Peyer's patch (tissue), 4 donors: ENCODE results near the gene CNPY1. TPM values are rescaled to one million over a fixed set of nuclear protein-coding genes. Genes with fewer than 3 reads are reported as not detected.

Experiments
- DNase-seq, 3 donors: peaks; one replicate each; pipeline ENCODE4 v3.0.0-alpha.2; 2017 to 2019
- H3K27ac ChIP-seq, 4 donors: fragments of 200-600 bp; sonication (generic); one replicate each; pipeline ENCODE4 v1.5.1; 2016 to 2019
- H3K27me3 ChIP-seq, 2 donors: fragments of 200-600 bp; sonication (generic); one replicate each; pipeline ENCODE4 v1.5.1; 2019
- H3K36me3 ChIP-seq, 3 donors: fragments of 200-600 bp; sonication (generic); one replicate each; pipeline ENCODE4 v1.5.1; 2016 to 2019
- H3K4me1 ChIP-seq, 4 donors: fragments of 200-600 bp; sonication (generic); one replicate each; pipeline ENCODE4 v1.5.1; 2016 to 2019
- H3K4me3 ChIP-seq, 4 donors: fragments of 200-600 bp; sonication (generic); 1 replicate in 3 of 4; 2 replicates in 1 of 4; pipeline ENCODE4 v1.5.1; 2016 to 2019; ENCODE audit warnings: mild to moderate bottlenecking in 1 of 4
- H3K9me3 ChIP-seq, 4 donors: fragments of 200-600 bp; sonication (generic); one replicate each; pipeline ENCODE4 v1.5.1; 2016 to 2019; ENCODE audit warnings: mild to moderate bottlenecking in 1 of 4
- CTCF ChIP-seq, 6 experiments: fragments of 450-650 bp in 4 of 6; fragments of 200-600 bp in 2 of 6; sonication (generic) in 1 of 6; IDR thresholded peaks; one replicate each; pipeline ENCODE4 v1.5.1; 2017 to 2019; ENCODE audit warnings: antibody characterized with exemption in 6 of 6, mild to moderate bottlenecking in 3 of 6, moderate library complexity in 1 of 6
- POLR2A ChIP-seq, 2 donors: fragments of 450-650 bp; IDR thresholded peaks; one replicate each; pipeline ENCODE4 v1.5.1; 2017; ENCODE audit warnings: antibody characterized with exemption in 2 of 2, mild to moderate bottlenecking in 2 of 2, moderate library complexity in 2 of 2
- total RNA-seq, 4 donors: library from RNA; depleted of rRNA; stranded (reverse); fragments of >200 nt; gene quantifications; one replicate each; pipeline ENCODE4 v1.1.0, GENCODE V29; 2016

Gene CNPY1
- total RNA-seq, 4 donors from 2014 or later = 0.40 TPM; not detected in 3

DNA sequence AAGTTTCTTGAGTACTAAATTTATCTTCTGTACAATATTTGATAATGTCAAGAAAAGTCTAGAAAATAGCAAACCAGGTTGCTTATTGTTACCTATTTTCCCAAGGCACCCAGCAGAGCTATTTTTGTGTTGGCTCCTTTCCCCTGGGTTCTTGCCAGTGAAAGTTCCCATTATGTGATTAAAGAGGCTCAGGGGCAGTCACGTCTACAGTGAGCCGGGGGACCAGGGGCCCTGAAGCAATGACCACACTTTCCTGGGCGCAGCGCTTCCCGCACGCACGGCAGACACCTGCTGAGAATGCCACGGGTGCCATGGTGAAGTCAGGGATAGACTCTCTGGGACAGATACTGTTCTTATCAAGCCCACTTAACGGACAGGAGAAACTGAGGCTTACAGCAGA is 10.4 kb upstream of the CNPY1 start:
- H3K27ac ChIP-seq = no peak overlapping the region
- no peak for DNase-seq
- no peak overlapping the region for H3K4me3 ChIP-seq
- no peak for TF ChIP-seq CTCF (IDR thresholded peaks at IDR 0.05)
- TF ChIP-seq POLR2A (IDR thresholded peaks at IDR 0.05) = no peak
- H3K9me3 ChIP-seq = peaks cover 0 to 3% (median 0%) of the 10 kb centered on the region in 4 donors
- no peaks in the 10 kb centered on the region for H3K36me3 ChIP-seq
- no peaks in the 10 kb centered on the region for H3K4me1 ChIP-seq
- no peaks in the 10 kb centered on the region for H3K27me3 ChIP-seq

DNA sequence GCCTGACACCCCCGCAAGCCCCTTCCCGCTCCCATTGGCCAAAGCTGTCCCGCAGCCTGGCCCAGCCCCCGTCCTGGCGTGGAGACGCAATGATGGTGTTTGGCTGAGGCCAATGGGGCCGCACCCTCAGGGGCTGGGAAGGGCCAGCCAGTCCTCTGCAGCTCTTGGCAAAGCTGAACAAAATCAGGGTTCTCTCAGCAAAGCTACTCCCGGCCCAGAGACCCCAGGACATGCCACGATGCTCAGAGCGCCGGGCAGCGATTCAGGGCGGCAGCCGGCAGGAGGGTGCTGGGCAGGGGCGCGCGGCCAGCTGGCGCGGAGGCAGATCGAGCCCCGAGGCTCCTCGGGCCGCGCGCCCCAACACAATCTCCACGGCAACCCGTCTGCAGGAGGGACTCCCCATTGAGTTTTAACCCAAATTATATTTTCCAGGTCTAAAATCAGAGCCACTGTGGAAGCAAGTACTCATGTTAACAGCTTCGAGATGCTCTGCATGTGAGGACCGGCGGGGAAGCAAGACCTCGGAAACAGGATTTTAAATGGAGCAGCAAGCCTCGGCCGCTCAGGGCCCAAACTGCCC is 8.8 kb upstream of the CNPY1 start:
- DNase-seq = no peak
- H3K4me1 ChIP-seq = no peaks in the 10 kb centered on the region
- peaks cover 0 to 3% (median 0%) of the 10 kb centered on the region in 4 donors for H3K9me3 ChIP-seq
- no peak overlapping the region for H3K4me3 ChIP-seq
- TF ChIP-seq CTCF (IDR thresholded peaks at IDR 0.05) (no peak), POLR2A (IDR thresholded peaks at IDR 0.05) (no peak)
- no peaks in the 10 kb centered on the region for H3K36me3 ChIP-seq
- no peak overlapping the region for H3K27ac ChIP-seq
- no peaks in the 10 kb centered on the region for H3K27me3 ChIP-seq

DNA sequence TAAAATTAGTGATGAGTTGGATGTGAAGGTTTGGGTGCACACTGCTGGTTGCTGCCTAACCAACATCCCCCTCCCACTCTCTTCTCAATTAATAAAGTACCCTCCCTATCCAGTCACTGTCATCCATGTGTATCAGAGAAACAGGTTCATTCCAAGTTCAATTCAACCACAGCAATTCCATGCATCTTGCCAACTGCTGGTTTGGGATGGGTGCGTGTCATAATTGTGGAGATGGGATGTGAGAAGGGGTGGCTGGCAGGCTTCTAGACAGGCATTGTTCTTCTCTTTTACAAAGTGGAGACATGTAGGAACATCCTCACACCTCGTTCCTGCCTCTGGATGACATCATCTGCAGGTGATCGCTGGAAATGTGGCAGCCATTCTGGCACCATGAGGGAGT is 7.5 kb upstream of the CNPY1 start:
- H3K9me3 ChIP-seq = peaks cover 0 to 3% (median 0%) of the 10 kb centered on the region in 4 donors
- no peak overlapping the region for H3K4me3 ChIP-seq
- TF ChIP-seq POLR2A (IDR thresholded peaks at IDR 0.05) (no peak), CTCF (IDR thresholded peaks at IDR 0.05) (no peak)
- no peaks in the 10 kb centered on the region for H3K27me3 ChIP-seq
- no peaks in the 10 kb centered on the region for H3K36me3 ChIP-seq
- H3K4me1 ChIP-seq = no peaks in the 10 kb centered on the region
- DNase-seq = no peak
- H3K27ac ChIP-seq = no peak overlapping the region

DNA sequence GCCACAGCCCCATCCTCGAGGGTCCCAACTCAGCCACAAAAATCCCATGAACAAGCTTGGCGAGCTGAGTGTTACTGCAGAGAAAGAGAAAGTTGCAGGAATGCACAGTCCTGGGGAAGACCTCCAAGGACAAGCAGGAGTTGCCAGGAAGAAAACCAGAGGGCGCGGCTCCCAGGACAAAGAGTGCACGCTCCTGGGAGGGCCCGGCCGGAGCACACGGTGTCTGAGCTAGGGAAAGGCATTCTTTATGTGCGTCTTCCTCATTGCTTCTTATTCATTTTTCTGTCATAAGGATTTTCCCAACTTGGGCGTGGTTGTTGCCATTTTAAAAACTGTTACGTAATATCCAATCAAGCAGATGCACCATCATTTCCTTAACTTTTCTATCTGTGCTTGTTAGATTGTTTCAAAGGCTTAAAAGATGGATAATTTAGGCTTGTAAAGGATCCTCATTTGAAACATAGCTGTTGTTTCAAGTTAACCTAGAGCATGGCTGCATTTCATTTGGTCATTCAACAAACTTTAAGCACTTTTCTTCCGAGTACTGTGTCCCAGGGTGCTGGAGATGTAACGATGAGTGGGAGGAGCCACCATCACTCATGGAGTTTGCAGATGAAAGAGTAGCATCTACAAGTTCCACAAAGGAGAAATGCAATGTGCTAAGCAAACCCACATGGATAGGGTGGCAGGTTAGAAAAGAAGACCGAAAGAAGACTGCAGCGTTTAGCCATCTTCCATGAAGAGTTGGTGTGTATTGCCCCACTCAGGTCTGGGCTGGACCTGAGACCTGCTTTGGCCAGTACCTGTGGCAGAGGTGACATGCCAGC is 5.6 kb upstream of the CNPY1 start:
- H3K27ac ChIP-seq = no peak overlapping the region
- no peaks in the 10 kb centered on the region for H3K4me1 ChIP-seq
- no peaks in the 10 kb centered on the region for H3K27me3 ChIP-seq
- no peak overlapping the region for H3K4me3 ChIP-seq
- H3K9me3 ChIP-seq = peaks cover 0 to 3% (median 0%) of the 10 kb centered on the region in 4 donors
- DNase-seq = no peak
- no peak for TF ChIP-seq CTCF (IDR thresholded peaks at IDR 0.05)
- TF ChIP-seq POLR2A (IDR thresholded peaks at IDR 0.05) = no peak
- H3K36me3 ChIP-seq = no peaks in the 10 kb centered on the region

DNA sequence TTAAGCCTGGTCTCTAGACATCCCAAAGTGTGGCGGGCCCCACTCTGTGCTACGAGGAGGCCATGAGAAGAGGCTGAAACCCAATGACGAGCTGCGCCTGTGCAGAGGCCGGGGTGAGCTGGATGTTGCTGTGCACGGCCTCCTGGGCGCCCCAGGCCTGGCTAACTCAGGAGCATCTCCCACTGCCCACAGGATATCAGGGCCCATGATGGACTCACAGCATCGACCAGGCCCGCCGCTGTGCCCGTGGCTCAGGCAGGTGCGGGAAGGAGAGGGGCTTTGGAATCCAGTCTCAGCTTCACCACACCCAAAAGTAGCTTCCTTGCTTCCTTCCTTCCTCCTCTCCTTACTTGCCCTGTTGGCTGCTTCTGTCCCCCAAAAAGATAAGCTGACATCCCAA is 4.6 kb upstream of the CNPY1 start:
- Histone ChIP-seq H3K9me3 (peaks cover 0 to 3% (median 0%) of the 10 kb centered on the region in 4 donors), H3K36me3 (no peaks in the 10 kb centered on the region), H3K27me3 (no peaks in the 10 kb centered on the region), H3K4me1 (no peaks in the 10 kb centered on the region), H3K27ac (no peak overlapping the region), H3K4me3 (no peak overlapping the region)
- TF ChIP-seq CTCF (IDR thresholded peaks at IDR 0.05) (no peak), POLR2A (IDR thresholded peaks at IDR 0.05) (no peak)
- DNase-seq = no peak
